ENCODE measurements around the gene INKA1.
"Not testable (repeated sequence)": the region's sequence is repeated elsewhere in the genome, so short reads cannot be mapped to it uniquely, and the experiment has no call there.

Gene INKA1

GRCh38 chr3:49807431-49808114, 4.5 kb downstream of the INKA1 start:
- in situ Hi-C loops (cut with MboI; ENCODE audit: low sequenced_read_pairs) = no loop called here

- in situ Hi-C loops (cut with MboI; ENCODE audit: low sequenced_read_pairs) = no loop called here
These were observed 9.9 kb downstream of the INKA1 start for GRCh38 chr3:49812916-49813496.

DNA sequence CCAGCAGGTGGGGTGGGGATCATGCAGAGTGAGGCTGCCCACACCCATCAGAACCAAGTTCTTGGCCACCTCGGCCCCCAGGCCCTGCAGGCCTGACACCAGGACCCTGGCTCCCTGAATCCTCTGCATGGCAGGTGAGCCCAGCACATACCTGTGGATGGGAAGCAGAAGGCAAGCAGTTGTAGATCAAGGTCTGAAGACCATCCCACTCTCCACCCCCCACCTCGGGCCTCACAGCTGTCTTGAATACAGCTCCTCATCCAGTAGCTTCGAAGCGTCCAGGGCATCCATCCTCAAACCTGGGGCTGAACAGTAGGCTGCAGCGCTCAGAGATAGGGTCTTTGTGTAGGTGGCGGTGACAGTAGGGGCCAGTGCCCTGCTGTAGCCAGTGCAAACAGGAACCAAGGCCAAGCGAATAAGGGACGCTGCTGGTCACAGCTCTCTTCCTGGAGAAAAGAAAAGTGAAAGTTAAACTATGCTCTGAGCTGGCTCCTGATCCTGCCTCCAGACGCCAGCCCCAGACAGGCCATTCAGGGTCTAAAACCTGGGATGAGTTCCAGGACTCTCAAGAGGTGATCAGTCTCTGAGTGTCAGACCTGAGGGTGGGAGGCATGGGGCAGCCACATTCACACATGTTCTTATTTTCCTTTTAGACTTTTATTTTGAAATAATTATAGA, 10.6 kb downstream of the INKA1 start, which contains the start of gene UBA7:
UBA7 (minus strand) TSS at position 457 of the 678 bp plus-strand sequence; CDS start at position 291, 166 bp downstream.
- in situ Hi-C loops (cut with MboI; ENCODE audit: low sequenced_read_pairs) = no loop called here

DNA sequence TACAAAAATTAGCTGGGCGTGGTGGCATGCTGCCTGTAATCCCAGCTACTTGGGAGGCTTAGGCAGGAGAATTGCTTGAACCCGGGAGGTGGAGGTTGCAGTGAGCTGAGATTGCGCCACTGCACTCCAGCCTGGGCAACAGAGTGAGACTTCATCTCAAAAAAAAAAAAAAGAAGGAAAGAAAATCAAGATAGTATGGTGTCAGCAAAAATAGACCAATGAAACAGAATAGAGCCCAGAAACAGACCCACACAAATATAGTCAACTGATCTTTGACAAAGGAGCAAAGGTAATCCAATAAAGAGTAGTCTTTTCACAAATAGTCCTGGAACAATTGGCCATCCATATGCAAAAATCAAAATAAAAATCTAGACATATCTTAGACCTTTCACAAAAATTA, 20.1 kb downstream of the INKA1 start:
- in situ Hi-C loops (cut with MboI; ENCODE audit: low sequenced_read_pairs) = not testable (repeated sequence)

GRCh38 chr3:49826016-49826415, 23.0 kb downstream of the INKA1 start:
- in situ Hi-C loops (cut with MboI; ENCODE audit: low sequenced_read_pairs) = no loop called here

GRCh38 chr3:49831341-49831740, 28.3 kb downstream of the INKA1 start:
- in situ Hi-C loops (cut with MboI; ENCODE audit: low sequenced_read_pairs) = no loop called here

- in situ Hi-C loops (cut with MboI; ENCODE audit: low sequenced_read_pairs) = no loop called here
These were observed 36.2 kb downstream of the INKA1 start for GRCh38 chr3:49839193-49839809.

GRCh38 chr3:49840388-49840787, 37.3 kb downstream of the INKA1 start:
- in situ Hi-C loops (cut with MboI; ENCODE audit: low sequenced_read_pairs) = no loop called here

DNA sequence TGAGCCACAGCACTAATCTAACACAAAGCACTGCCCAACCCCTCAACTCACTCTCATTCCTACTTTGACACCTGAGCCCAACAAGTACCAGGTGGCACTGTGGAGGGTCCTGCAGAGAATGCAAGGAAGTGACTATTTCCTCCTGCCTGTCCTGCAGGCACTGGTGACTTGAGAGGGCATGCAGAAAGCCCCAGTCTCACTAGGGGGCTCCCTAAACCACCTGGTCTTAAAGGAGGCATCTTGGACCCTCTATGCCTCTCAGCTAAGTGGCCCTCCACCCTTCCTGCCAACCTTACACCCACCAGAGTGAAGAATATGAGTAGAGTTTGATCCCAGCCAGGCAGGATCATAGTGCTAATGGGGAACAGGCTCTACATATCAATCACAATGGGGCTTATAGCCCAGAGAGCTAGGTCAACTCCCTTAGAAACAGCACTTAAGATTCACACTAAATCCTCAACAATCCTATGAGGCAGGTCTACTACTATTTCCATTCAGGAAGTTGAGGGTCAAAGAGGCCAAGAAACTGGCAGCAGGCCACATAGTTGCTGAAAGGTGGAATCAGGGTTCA, 38.1 kb downstream of the INKA1 start:
- in situ Hi-C loops (cut with MboI; ENCODE audit: low sequenced_read_pairs) = no loop called here

- in situ Hi-C loops (cut with MboI; ENCODE audit: low sequenced_read_pairs) = no loop called here
These were observed 38.7 kb downstream of the INKA1 start for GRCh38 chr3:49841806-49842205.

DNA sequence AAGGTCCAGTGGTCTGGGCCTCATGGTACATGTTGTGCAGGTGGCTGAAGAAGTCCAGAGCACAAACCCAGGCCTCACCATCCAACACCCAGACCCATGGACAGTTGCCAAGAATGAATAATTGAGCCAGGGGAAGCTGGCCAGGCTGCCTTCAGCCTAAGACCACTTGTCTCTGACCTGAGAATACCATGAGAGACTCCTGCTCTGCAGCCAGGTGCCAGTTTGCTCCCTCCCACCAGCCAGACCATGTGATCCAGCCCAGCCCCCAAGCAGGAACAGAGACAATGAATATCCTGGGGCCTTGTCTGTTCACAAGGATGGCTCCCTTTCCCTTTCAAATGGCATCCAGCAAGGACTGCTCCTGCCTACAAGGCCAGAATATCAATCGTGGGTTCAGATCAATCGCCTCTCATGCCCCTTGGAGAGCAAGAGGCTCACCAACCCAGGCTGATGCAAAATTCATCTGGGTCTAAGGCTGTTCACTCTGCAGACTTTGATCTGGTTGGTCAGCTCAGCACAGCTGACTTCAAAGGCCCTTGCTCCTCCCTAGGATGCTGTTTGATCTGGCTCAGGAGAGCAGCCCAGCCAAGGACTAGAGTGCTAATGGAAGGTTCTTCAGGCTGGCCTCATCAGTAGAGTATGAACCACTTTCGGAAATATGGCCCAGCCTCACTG, 39.9 kb downstream of the INKA1 start:
- in situ Hi-C loops (cut with MboI; ENCODE audit: low sequenced_read_pairs) = no loop called here

- in situ Hi-C loops (cut with MboI; ENCODE audit: low sequenced_read_pairs) = no loop called here
These were observed 41.6 kb downstream of the INKA1 start for GRCh38 chr3:49844464-49845183.

DNA sequence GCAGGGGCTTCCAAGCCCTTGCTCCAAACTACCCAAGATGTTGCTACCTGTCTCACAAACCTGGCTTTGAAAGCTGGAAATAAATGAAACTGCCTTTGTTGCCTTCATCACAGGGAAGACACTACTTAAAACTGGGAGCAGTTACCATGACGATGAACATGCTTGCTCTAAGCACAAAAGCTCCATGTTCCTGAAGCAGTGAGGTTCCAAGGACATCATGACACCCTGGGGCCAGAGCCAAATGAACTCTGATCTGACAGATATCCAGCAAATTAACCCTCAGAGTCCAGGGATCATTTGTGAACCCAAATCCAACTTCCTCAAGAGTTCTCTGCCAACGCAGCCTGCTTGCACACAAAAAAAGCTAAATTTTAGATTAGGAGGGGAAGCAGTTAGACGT, 42.6 kb downstream of the INKA1 start:
- in situ Hi-C loops (cut with MboI; ENCODE audit: low sequenced_read_pairs) = no loop called here
